HG02943 (cell line): Measurements from ENCODE around the gene SLC29A3.

Experiments
- ATAC-seq: cut with Tn5 transposase; IDR thresholded peaks from one replicate; pipeline ENCODE4 v1.9.1; 2021; ENCODE audit warnings: mild to moderate bottlenecking, low read depth, moderate library complexity; ENCODE audit not compliant: unreplicated experiment

Gene SLC29A3

GRCh38 chr10:71299071-71299785, 19.8 kb upstream of the SLC29A3 start:
- ATAC-seq, result no peak

GRCh38 chr10:71300555-71301370, 18.3 kb upstream of the SLC29A3 start:
- ATAC-seq, result no peak

GRCh38 chr10:71301371-71301916, 17.6 kb upstream of the SLC29A3 start:
- ATAC-seq, result no peak

- no peak for ATAC-seq
These were observed 16.6 kb upstream of the SLC29A3 start for GRCh38 chr10:71302451-71302850.

- no peak for ATAC-seq
These were observed 16.0 kb upstream of the SLC29A3 start for GRCh38 chr10:71302874-71303568.

DNA sequence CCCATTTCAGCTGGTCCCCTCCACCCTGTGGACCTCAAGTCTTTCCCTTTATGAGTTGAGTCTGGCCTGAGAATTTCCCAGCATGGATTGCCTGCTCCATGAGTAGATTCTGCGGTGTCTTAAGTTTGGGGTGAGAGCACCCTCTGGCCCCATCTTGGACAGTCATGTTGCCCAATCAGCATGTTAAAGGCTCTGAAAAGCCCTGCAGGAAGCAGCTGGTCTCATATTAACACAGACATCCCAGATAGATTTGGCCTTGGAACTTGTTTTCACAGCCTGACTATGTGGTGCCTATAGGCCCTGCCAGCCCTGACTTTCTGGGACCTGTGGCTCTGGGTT, 15.5 kb upstream of the SLC29A3 start:
- no peak for ATAC-seq

- ATAC-seq, result no peak
These were observed 14.1 kb upstream of the SLC29A3 start for GRCh38 chr10:71304914-71305313.

DNA sequence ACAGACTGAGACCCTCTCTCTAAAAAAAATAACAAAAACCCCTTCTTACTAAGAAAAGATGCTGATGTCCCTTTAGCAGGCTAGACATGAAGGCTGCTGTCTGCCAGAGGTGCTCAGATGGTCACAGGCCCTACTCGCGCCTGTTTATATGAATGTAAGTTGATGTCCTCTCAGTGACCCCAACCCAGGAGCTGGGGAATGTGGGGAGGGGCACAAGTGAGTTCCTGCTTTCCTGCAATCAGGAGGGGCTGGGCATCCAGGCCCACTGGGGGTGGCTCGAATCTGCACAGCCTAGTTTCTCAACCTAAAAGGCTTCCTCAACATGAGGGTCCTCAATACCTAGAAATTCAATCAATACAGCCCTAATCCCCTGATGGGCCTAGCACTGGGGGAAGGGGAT, 12.1 kb upstream of the SLC29A3 start:
- ATAC-seq, result no peak

DNA sequence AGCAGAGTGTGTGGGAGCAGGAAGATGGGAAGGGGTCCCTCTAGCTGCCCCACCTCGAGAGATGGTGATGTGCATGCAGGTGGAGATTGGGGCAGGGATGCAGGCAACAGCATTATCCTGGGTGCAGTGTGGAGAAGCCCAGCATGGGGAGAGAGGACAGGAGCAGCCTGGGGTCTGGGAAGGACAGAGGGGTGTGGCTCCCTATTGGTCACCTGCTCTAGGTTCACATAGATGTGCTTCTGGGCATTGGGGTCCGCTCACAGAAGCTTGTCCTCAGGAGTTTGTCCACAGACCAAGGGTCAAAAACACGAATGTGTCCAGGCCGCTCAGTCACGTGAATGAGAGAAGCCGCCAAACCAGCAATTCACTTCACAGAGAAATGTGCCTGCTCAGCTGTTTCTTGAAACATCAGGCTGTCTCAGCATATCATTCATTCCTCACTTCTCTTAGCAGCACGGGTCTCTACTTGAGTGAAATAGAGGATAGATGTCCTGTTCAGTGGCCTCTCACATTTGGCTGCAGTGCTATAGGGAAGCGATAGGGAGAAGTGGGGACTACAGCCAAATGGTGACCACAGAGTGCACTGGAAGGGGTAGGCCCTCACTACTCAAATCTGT, 11.5 kb upstream of the SLC29A3 start:
- no peak for ATAC-seq

DNA sequence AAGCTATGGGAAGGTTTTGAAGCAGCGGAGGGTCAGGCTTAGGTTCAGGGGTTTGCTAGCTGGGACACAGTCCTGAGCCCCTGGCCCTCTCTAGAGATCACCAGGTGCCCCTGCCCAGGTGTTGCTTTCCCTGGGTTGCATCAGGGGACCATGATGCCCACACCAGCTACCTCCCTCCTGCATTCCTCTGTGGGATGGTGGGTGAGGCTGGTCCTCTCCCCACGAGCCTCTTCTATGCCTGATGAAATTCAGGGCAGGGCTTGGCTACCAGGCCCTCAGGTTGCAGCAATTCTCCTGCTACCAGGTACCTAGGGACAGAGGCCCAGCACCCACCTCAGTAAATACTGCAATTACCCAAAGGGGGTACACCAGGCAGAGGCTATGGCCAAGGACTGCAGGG, 10.8 kb upstream of the SLC29A3 start:
- no peak for ATAC-seq

DNA sequence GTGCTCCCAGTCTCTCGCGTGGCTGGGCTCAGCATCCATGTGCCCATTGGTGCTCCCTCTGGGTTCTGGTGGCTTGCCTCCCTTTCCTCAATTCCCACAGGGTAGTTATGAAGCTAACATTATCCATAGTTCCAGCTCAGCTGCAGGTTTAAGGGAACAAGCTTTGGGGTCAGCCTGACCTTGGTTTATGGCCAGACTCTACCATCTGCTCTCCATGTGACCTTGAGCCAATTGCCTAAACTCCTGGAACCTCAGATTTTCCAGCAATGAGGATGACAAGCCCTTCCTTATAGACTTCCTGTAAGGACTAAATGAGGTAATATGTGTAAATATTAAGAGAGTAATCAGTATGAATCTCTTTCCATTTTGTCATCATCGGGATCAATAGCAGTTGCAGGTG, 10.1 kb upstream of the SLC29A3 start:
- ATAC-seq, result no peak

- no peak for ATAC-seq
These were observed 9.1 kb upstream of the SLC29A3 start for GRCh38 chr10:71309919-71310318.

GRCh38 chr10:71312220-71312619, 6.8 kb upstream of the SLC29A3 start:
- no peak for ATAC-seq

DNA sequence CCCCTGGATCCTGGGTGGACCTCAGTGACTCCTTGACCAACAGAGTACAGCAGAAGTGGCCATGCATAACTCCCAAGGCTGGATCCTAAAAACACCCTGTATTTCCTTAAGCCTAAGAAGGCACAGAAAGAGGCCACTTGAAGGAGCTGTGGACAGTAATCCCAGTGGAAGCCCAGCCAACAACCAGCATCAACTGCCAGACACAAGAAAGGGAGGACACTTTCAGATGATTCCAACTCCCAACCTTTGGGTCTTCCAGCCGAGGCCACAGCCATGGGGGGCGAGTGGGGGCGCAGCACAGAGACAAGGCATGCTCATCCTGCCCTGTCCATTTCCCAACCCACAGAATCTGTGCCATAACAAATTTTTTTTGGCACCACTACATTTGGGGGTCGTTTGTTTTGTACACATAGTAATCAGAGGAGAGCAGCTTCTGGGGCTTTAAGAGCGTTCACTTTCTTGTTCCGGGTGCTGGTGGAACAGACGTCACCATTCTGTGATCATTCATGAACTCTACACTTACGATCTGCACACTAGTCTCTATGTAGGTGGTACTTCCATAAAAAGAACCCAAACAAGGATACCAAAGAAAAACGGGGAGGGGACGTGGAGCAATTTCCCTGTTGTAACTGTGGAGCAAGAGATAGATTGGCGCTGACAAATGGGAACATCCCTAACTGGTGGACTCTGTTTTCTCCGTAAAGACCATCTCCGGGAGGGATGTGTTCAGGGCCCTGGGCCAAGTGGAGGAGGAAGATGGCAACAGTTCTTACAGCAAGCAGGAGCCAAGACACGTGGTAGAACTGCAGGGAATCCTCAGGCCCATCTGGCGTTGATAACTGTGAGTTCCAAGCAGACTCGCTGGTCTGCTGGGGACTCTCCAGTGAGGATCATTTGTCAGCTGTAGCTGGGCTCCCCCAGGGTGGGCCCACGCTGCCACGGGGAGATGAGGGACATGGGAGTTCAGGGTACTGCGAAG, 6.0 kb upstream of the SLC29A3 start:
- ATAC-seq, result no peak

- no peak for ATAC-seq
These were observed 4.9 kb upstream of the SLC29A3 start for GRCh38 chr10:71314028-71314693.

GRCh38 chr10:71314694-71315225, 4.3 kb upstream of the SLC29A3 start:
- no peak for ATAC-seq

- no peak for ATAC-seq
These were observed 2.8 kb upstream of the SLC29A3 start for GRCh38 chr10:71316056-71316785.

- ATAC-seq, result no peak
These were observed 2.3 kb upstream of the SLC29A3 start for GRCh38 chr10:71316786-71317160.
